Measurements from ENCODE around the gene C1orf159. TPM values are rescaled to one million over a fixed set of nuclear protein-coding genes. Genes with fewer than 3 reads are reported as not detected.

The C1orf159 gene
- total and polyA plus RNA-seq, 9 of the 15 experiments (the other 6 are each of a cell fraction or from before 2014, with no cell fraction given), result 0.28 to 54.9 (median 10.6) TPM

DNA sequence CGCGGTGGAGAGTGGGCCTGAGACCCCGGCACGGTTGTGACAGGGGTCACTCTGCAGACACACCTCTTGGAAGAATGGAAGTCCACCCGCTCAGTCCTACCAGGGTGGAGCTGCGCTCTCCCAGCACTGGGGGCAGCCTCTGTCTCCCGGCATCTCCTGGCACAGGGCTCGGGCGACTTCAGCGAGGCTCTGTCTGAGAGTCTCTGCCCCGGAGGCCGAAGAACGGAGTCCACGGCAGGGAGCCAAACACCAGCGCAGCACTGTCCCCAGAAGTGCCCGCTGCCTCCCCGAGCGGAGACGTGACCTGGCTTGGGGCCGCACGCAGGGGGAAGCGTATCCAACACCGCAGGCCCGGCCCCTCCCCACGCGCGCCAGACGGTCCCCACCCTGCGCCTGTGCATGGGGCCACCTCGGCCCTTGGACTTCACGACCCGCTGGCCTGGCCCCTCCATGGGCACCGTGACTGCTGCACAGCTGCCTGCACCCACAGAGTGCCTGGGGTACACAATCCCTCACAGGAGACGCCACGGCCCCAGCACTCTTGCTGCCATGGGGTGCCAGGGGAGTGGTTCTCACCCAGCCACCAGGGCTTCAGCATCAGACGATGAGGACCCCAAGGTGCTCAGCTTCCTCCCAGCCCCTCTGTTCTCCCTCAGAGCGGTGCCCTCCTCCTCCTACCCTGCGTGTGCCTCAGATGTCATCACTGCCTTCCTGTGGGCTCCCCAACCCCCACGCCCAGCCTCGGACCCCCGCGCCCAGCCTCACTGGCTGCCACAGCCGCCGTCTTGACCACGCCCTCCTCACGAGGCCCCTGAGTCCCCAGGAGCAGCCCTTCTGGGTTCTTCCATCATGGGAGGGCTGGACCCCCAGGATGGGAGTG lies 26.8 kb downstream of the C1orf159 start:
- no TSS peak for BruUV-seq (replicated peaks)
- H3K79me2 ChIP-seq (ENCODE audit: control insufficient read depth, insufficient read depth, low read length), result no peaks in the 10 kb centered on the region
- no peak for ATAC-seq
- no peak overlapping the region for H3K4me2 ChIP-seq (ENCODE audit: insufficient read depth, low read length)
- H3K27ac ChIP-seq (ENCODE audit: extremely low read depth, low read depth, low read length), result no peak overlapping the region
- CTCF ChIA-PET (ENCODE audit: low intra/inter-chr PET ratio), result no interaction called here
- H3K9ac ChIP-seq (ENCODE audit: insufficient read depth in 1 of 2, low read depth in 2 of 2, low read length in 2 of 2), result no peak overlapping the region; a peak in 1 of 4 replicates
- POLR2A ChIA-PET, result interaction anchor here (0.6 kb wide), 2 partner anchors 23 to 87 kb away, joined by 3 to 4 read pairs; no protein-coding TSS in a partner anchor
- in situ Hi-C loops (cut with MboI) (no loop called here), intact Hi-C loops (cut with micrococcal nuclease) (no loop called here)
- 89% methylated on average over 36 of the region's 46 CpGs for WGBS (ENCODE audit: insufficient coverage, low coverage, missing lambda C conversion rate)
- no peaks in the 10 kb centered on the region for H3K27me3 ChIP-seq (ENCODE audit: control insufficient read depth in 2 of 2, insufficient read depth in 2 of 2, low read length in 2 of 2)
- peaks cover 0 to 72% of the 10 kb centered on the region in 2 experiments; a peak in 3 of 5 replicates for H3K4me1 ChIP-seq (replicated peaks in 1 of 2; ENCODE audit: control insufficient read depth in 2 of 2, insufficient read depth in 2 of 2, low read length in 2 of 2)
- no peak overlapping the region for H2AFZ ChIP-seq (ENCODE audit: low read depth, low read length)
- no peaks in the 10 kb centered on the region for H4K20me1 ChIP-seq (replicated peaks; ENCODE audit: control insufficient read depth, insufficient read depth, low read length)
- no peak overlapping the region for H3K4me3 ChIP-seq
- H3K9me1 ChIP-seq (ENCODE audit: control insufficient read depth, insufficient read depth, low read length), result peaks cover 5% of the 10 kb centered on the region
- DNase-seq (ENCODE audit: extremely low read depth in 1 of 4, low spot score in 3 of 4), result no peak
- TF ChIP-seq RAD21 (CRISPR knock-in tag; conservative IDR thresholded peaks at IDR 0.05 in 1 of 2, IDR thresholded peaks at IDR 0.05 in 1 of 2) (no peak), POLR2G (IDR thresholded peaks at IDR 0.05; ENCODE audit: low read depth, low read length) (peak; percentile 45), PYGO2 (tag; IDR thresholded peaks at IDR 0.05) (no peak), OTX1 (CRISPR knock-in tag; IDR thresholded peaks at IDR 0.05) (no peak)
- H3K36me3 ChIP-seq (ENCODE audit: control insufficient read depth, insufficient read depth, low read length), result peaks cover 13% of the 10 kb centered on the region; the same call in 1 of the 3 replicates
- H3K9me3 ChIP-seq (replicated peaks; ENCODE audit: control insufficient read depth, insufficient read depth, low read depth, low read length), result peaks cover 2% of the 10 kb centered on the region; the same call in 1 of the 2 replicates
- no peak for FAIRE-seq
